Lower leg skin (tissue), 3 donors: Measurements from ENCODE around the gene VAV2.

Experiments
- POLR2A ChIP-seq, 2 donors: fragments of 450-650 bp; IDR thresholded peaks; one replicate each; pipeline ENCODE4 v1.6.1; 2016 to 2017; ENCODE audit warnings: antibody characterized with exemption in 2 of 2, mild to moderate bottlenecking in 1 of 2, moderate library complexity in 1 of 2
- TF ChIP-seq, protein P1 (sequence below), 3 donors: fragments of 450-650 bp; IDR thresholded peaks; one replicate each; pipeline ENCODE4 v1.5.1; 2016; ENCODE audit warnings: antibody characterized with exemption in 3 of 3, mild to moderate bottlenecking in 3 of 3, moderate library complexity in 2 of 3

DNA sequence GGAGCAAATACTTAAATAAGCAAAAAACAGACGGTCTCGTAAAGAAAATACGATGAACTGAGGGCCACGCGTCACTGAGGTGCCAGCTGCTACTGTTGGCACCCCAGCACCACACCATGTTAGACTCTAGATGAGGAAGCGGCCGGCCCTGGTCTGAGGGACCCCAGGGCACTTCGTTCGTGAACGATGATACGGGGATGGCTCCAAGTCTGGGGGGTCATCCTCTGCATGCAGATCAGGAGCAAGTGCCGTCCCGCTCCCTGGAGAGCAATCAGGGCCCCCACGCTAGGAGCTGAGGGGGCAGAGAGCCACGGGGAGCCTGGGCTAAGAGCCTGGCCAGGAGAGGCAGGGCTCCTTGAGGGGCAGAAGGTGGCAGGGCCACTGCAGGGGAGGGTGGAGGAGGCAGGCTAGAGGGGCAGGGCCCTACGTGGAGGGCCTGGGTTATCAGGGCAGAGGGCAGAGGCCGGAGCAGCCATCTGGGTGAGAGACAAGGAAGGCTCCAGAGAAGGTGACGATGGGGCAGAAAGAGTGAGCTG, 278.1 kb downstream of the VAV2 start:
- TF ChIP-seq, protein P1, sequence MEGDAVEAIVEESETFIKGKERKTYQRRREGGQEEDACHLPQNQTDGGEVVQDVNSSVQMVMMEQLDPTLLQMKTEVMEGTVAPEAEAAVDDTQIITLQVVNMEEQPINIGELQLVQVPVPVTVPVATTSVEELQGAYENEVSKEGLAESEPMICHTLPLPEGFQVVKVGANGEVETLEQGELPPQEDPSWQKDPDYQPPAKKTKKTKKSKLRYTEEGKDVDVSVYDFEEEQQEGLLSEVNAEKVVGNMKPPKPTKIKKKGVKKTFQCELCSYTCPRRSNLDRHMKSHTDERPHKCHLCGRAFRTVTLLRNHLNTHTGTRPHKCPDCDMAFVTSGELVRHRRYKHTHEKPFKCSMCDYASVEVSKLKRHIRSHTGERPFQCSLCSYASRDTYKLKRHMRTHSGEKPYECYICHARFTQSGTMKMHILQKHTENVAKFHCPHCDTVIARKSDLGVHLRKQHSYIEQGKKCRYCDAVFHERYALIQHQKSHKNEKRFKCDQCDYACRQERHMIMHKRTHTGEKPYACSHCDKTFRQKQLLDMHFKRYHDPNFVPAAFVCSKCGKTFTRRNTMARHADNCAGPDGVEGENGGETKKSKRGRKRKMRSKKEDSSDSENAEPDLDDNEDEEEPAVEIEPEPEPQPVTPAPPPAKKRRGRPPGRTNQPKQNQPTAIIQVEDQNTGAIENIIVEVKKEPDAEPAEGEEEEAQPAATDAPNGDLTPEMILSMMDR (IDR thresholded peaks at IDR 0.05), result no peak
- TF ChIP-seq POLR2A (IDR thresholded peaks at IDR 0.05), result no peak
